ENCODE data around the gene CD40.

DNA sequence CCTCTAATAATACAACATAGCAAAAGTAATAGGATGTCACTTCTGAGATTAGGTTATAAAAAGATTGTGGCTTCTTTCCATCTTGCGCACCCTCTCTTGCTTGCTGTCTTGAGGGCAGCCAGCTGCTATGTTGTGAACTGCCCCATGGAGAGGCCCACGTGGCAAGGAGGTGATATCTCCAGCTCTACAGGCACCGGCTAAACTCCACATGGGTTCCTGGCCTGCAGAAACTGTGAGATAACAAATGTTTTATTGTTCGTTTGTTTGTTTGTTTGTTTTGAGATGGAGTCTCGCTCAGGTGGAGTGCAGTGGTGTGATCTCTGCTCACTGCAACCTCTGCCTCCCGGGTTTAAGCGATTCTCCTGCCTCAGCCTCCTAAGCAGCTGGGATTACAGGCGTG, 38.0 kb downstream of the CD40 start:
- no peak for TF ChIP-seq CTCF (IDR thresholded peaks at IDR 0.05)
- no peak for TF ChIP-seq POLR2A (IDR thresholded peaks at IDR 0.05)

Data from testis (tissue), 2 donors.